Adrenal gland (tissue), 12 donors: ENCODE results near the gene MBD3L4. TPM values are rescaled to one million over a fixed set of nuclear protein-coding genes. Genes with fewer than 3 reads are reported as not detected.
A peak's percentile ranks its signal among the peaks of the same experiment; 100 is the strongest.
"Not testable (repeated sequence)": the region's sequence is repeated elsewhere in the genome, so short reads cannot be mapped to it uniquely, and the experiment has no call there.

Experiments
- DNase-seq, 7 donors: peaks; one replicate each; pipeline ENCODE4 v3.0.0-alpha.2; 2019 to 2020
- H3K27ac ChIP-seq, 5 donors: fragments of 200-600 bp; sonication (generic) in 4 of 5; 1 replicate in 3 of 5; 2 replicates in 2 of 5; pipeline versions ENCODE4 v1.5.1 to v1.8.0; 2016 to 2020; ENCODE audit warnings: mild to moderate bottlenecking in 1 of 5
- H3K27me3 ChIP-seq: fragments of 200-600 bp; 2 replicates; pipeline ENCODE4 v1.8.0; 2021
- H3K36me3 ChIP-seq, 2 donors: fragments of 200-600 bp; replicated peaks in 1 of 2; 1 replicate in 1 of 2; 2 replicates in 1 of 2; pipeline versions ENCODE4 v1.5.1 to v1.8.0; 2018 to 2022
- H3K4me1 ChIP-seq, 2 donors: fragments of 200-600 bp; replicated peaks in 1 of 2; 1 replicate in 1 of 2; 2 replicates in 1 of 2; pipeline versions ENCODE4 v1.5.1 to v1.8.0; 2018 to 2021
- H3K4me3 ChIP-seq, 4 donors: fragments of 200-600 bp; sonication (generic) in 3 of 4; one replicate each; pipeline ENCODE4 v1.5.1; 2016 to 2018
- H3K9me3 ChIP-seq, 3 donors: fragments of 200-600 bp; sonication (generic) in 1 of 3; replicated peaks in 1 of 3; 1 replicate in 2 of 3; 2 replicates in 1 of 3; pipeline versions ENCODE4 v1.5.1 to v1.8.0; 2016 to 2021
- CTCF ChIP-seq, 6 experiments: fragments of 450-650 bp in 4 of 6; fragments of 200-600 bp in 2 of 6; sonication (generic) in 1 of 6; IDR thresholded peaks; 1 replicate in 5 of 6; 2 replicates in 1 of 6; pipeline versions ENCODE4 v1.5.1 to v1.8.0; 2016 to 2021; ENCODE audit warnings: antibody characterized with exemption in 6 of 6, mild to moderate bottlenecking in 2 of 6, moderate library complexity in 1 of 6
- POLR2A ChIP-seq, 2 donors: fragments of 450-650 bp; IDR thresholded peaks; one replicate each; pipeline ENCODE4 v1.6.1; 2017; ENCODE audit warnings: antibody characterized with exemption in 2 of 2, mild to moderate bottlenecking in 2 of 2, moderate library complexity in 1 of 2
- WGBS, 4 donors: extraction: QIAGEN DNeasy Blood & Tissue Kit in 2 of 4; methylation state at CpG; one replicate each; pipeline versions ENCODE4 v1.1.5 to v1.1.7; 2013 to 2017; 5-methylcytosine and 5-hydroxymethylcytosine counted together
- intact Hi-C, 2 donors: fragments of 100-400 bp; cut with DNase I; formaldehyde crosslinking; loops; one replicate each; pipeline versions ENCODE4 v1.14.1 to v1.15.0; 2022 to 2023
- polyA plus RNA-seq, 3 donors: library from polyadenylated mRNA; stranded (reverse); fragments of 200-250 nt in 2 of 3; fragments of 350-450 nt in 1 of 3; fragmentation: Illumina TruSeq in 1 of 3; extraction: RNeasy Lipid Tissue Mini Kit (QIAGEN cat#74804) in 1 of 3; gene quantifications; one replicate each; pipeline ENCODE4 v1.2.3, GENCODE V29; 2013 to 2014
- total RNA-seq, 9 donors: library from RNA; depleted of rRNA in 4 of 9; stranded (reverse); fragments of >200 nt in 4 of 9; fragments of 120-200 nt in 1 of 9; fragmentation: NEBNext Ultra II Directional in 1 of 9; extraction: Animal tissue kit (Norgen Biotek cat#: 25700) in 1 of 9; gene quantifications; one replicate each; pipeline versions ENCODE4 v1.1.0 to v1.2.4, GENCODE V29; 2013 to 2023
- donor health status: healthy with polysubstance abuse.
- donor health status: Bipolar disorder and iron deficiency.
- donor health status: DM: yes; HTN: yes; CAD: no.
- donor health status: DM: no; HTN: no; CAD: no.
- donor health status: DM: no; HTN: no; CAD: no.
- donor health status: DM: yes; HTN: yes; CAD: no.

Gene MBD3L4
- total and polyA plus RNA-seq, 12 donors = not detected

- 1 to 3% (median 1%) methylated on average over 17 to 56 of the region's 56 CpGs for WGBS, 4 donors
- Histone ChIP-seq H3K27me3 (no peaks in the 10 kb centered on the region), H3K4me3 (peak within 1 kb of the TSS; percentile 65 to 90 (median 71)), H3K4me1 (peaks cover 5 to 14% of the 10 kb centered on the region in 2 donors), H3K36me3 (peaks cover 0 to 32% of the 10 kb centered on the region in 2 donors), H3K9me3 (no peaks in the 10 kb centered on the region), H3K27ac (peak within 1 kb of the TSS; percentile 17 to 78 (median 74))
- DNase-seq = peak; percentile 98 to 100 (median 99)
- TF ChIP-seq POLR2A (IDR thresholded peaks at IDR 0.05) = peak in 1 of 2 donors; percentile 56
- TF ChIP-seq CTCF (IDR thresholded peaks at IDR 0.05) = no peak
- intact Hi-C loops = no loop called here
Observed at GRCh38 chr19:7069042-7069903, 29.3 kb upstream of the MBD3L4 start, which contains the start of gene ZNF557. ZNF557 (plus strand) TSS chr19:7069703; CDS start chr19:7075075, 5,372 bp downstream.

- Histone ChIP-seq H3K4me3 (peak overlapping the region in 1 of 4 donors; percentile 73), H3K27ac (peak overlapping the region in 1 of 5 donors; percentile 78), H3K27me3 (no peaks in the 10 kb centered on the region), H3K36me3 (peaks cover 0 to 25% of the 10 kb centered on the region in 2 donors), H3K4me1 (peaks cover 5 to 14% of the 10 kb centered on the region in 2 donors), H3K9me3 (no peaks in the 10 kb centered on the region)
- 75 to 85% (median 82%) methylated on average over 6 of the region's 6 CpGs for WGBS, 4 donors
- DNase-seq = peak in 1 of 7 donors; percentile 50
- intact Hi-C loops = no loop called here
- TF ChIP-seq CTCF (IDR thresholded peaks at IDR 0.05) = no peak
- no peak for TF ChIP-seq POLR2A (IDR thresholded peaks at IDR 0.05)
Observed at GRCh38 chr19:7068599-7068998, 28.6 kb upstream of the MBD3L4 start.

GRCh38 chr19:7067716-7068115, 27.7 kb upstream of the MBD3L4 start:
- H3K4me1 ChIP-seq = peaks cover 5 to 14% of the 10 kb centered on the region in 2 donors
- TF ChIP-seq CTCF (IDR thresholded peaks at IDR 0.05) (no peak), POLR2A (IDR thresholded peaks at IDR 0.05) (no peak)
- no peak overlapping the region for H3K27ac ChIP-seq
- no peaks in the 10 kb centered on the region for H3K27me3 ChIP-seq
- no peak for DNase-seq
- intact Hi-C loops = no loop called here
- 85 to 89% (median 88%) methylated on average over 2 of the region's 2 CpGs for WGBS, 4 donors
- peaks cover 0 to 18% of the 10 kb centered on the region in 2 donors for H3K36me3 ChIP-seq
- H3K9me3 ChIP-seq = no peaks in the 10 kb centered on the region
- H3K4me3 ChIP-seq = no peak overlapping the region

GRCh38 chr19:7067122-7067521, 27.1 kb upstream of the MBD3L4 start:
- H3K27me3 ChIP-seq = not testable (repeated sequence)

More at GRCh38 chr19:7067122-7067521, 27.1 kb upstream of the MBD3L4 start:
- Histone ChIP-seq H3K36me3 (peaks cover 0 to 12% of the 10 kb centered on the region in 2 donors), H3K4me1 (peaks cover 5 to 14% of the 10 kb centered on the region in 2 donors)
- H3K9me3 ChIP-seq, H3K4me3 ChIP-seq, H3K27ac ChIP-seq, intact Hi-C loops: not testable (repeated sequence)
- peak in 2 of 6 experiments; percentile 13 to 27 for TF ChIP-seq CTCF (IDR thresholded peaks at IDR 0.05)
- WGBS, 4 donors = 44 to 54% (median 49%) methylated on average over 10 to 13 of the region's 13 CpGs
- peak in 6 of 7 donors; percentile 29 to 61 (median 38) for DNase-seq
